CD4-positive, alpha-beta T cell treated with Interleukin-15 for 4 hours (primary cell): ENCODE data around the gene RAB19.
"Not testable (repeated sequence)": the region's sequence is repeated elsewhere in the genome, so short reads cannot be mapped to it uniquely, and the experiment has no call there.

Source experiments
- DNase-seq: peaks from one replicate; pipeline ENCODE4 v3.0.0-alpha.2; 2020; ENCODE audit warnings: low spot score

Gene RAB19

GRCh38 chr7:140453785-140454656 lies 50.2 kb downstream of the RAB19 start:
- not testable (repeated sequence) for DNase-seq

- DNase-seq = no peak
These were observed 50.8 kb downstream of the RAB19 start for GRCh38 chr7:140454657-140455015.

GRCh38 chr7:140455743-140456142 lies 51.9 kb downstream of the RAB19 start:
- no peak for DNase-seq

- DNase-seq = no peak
These were observed 52.7 kb downstream of the RAB19 start for GRCh38 chr7:140456551-140457051.

- DNase-seq = no peak
These were observed 54.3 kb downstream of the RAB19 start for GRCh38 chr7:140458201-140458600.

GRCh38 chr7:140458916-140459315 lies 55.1 kb downstream of the RAB19 start:
- DNase-seq = no peak

- no peak for DNase-seq
These were observed 59.3 kb downstream of the RAB19 start for GRCh38 chr7:140463111-140463510.

- DNase-seq = peak; percentile 69
These were observed 72.0 kb downstream of the RAB19 start for GRCh38 chr7:140475747-140476333.

GRCh38 chr7:140476698-140477261 lies 72.9 kb downstream of the RAB19 start:
- no peak for DNase-seq
